ENCODE data around the gene EVA1C. TPM values are rescaled to one million over a fixed set of nuclear protein-coding genes. Genes with fewer than 3 reads are reported as not detected.
"Not testable (repeated sequence)": the region's sequence is repeated elsewhere in the genome, so short reads cannot be mapped to it uniquely, and the experiment has no call there.

EVA1C gene
- total RNA-seq, 1 donor from 2014 or later, result 1.2 TPM

GRCh38 chr21:32539378-32539777, 126.9 kb downstream of the EVA1C start:
- Histone ChIP-seq H3K4me3 (no peak overlapping the region), H3K27ac (no peak overlapping the region), H3K4me2 (no peak overlapping the region), H3K79me2 (ENCODE audit: low read depth) (no peaks in the 10 kb centered on the region), H3K27me3 (no peaks in the 10 kb centered on the region), H4K20me1 (ENCODE audit: low read depth) (no peaks in the 10 kb centered on the region), H2AFZ (replicated peaks) (no peak overlapping the region), H3K9ac (no peak overlapping the region), H3F3A (ENCODE audit: low read depth) (no peaks in the 10 kb centered on the region), H3K9me3 (ENCODE audit: low read depth) (no peaks in the 10 kb centered on the region), H3K4me1 (peaks cover 7% of the 10 kb centered on the region), H3K36me3 (no peaks in the 10 kb centered on the region)
- H3K27ac Mint-ChIP-seq, result no peak overlapping the region
- no peaks in the 10 kb centered on the region for H3K4me1 Mint-ChIP-seq
- H3K4me3 Mint-ChIP-seq, result no peak overlapping the region
- TF ChIP-seq CTCF (IDR thresholded peaks at IDR 0.05), result no peak
- no peak for TF ChIP-seq EZH2phosphoT487 (IDR thresholded peaks at IDR 0.05)
- no peak for TF ChIP-seq EZH2 (IDR thresholded peaks at IDR 0.05)
- H3K9me3 Mint-ChIP-seq, result no peaks in the 10 kb centered on the region
- peaks cover 3% of the 10 kb centered on the region for H3K27me3 Mint-ChIP-seq (ENCODE audit: insufficient read depth, low read depth)
- no peak for DNase-seq (ENCODE audit: low spot score)
- no peaks in the 10 kb centered on the region for H3K36me3 Mint-ChIP-seq

GRCh38 chr21:32543056-32543455, 130.6 kb downstream of the EVA1C start:
- H3K4me3 Mint-ChIP-seq; H3K27ac ChIP-seq; H3F3A ChIP-seq (ENCODE audit: low read depth); H3K4me1 ChIP-seq; H3K4me2 ChIP-seq; H4K20me1 ChIP-seq (ENCODE audit: low read depth); H3K36me3 Mint-ChIP-seq; H3K27me3 ChIP-seq; H3K79me2 ChIP-seq (ENCODE audit: low read depth); H3K9me3 Mint-ChIP-seq; DNase-seq (ENCODE audit: low spot score); H3K9me3 ChIP-seq (ENCODE audit: low read depth); H3K36me3 ChIP-seq; H3K4me3 ChIP-seq; H3K27ac Mint-ChIP-seq; H3K9ac ChIP-seq; H2AFZ ChIP-seq (replicated peaks); H3K27me3 Mint-ChIP-seq (ENCODE audit: insufficient read depth, low read depth); H3K4me1 Mint-ChIP-seq: not testable (repeated sequence)

GRCh38 chr21:32543975-32544374, 131.5 kb downstream of the EVA1C start:
- Histone ChIP-seq H3K79me2 (ENCODE audit: low read depth) (no peaks in the 10 kb centered on the region), H3K4me1 (no peaks in the 10 kb centered on the region), H3K9me3 (ENCODE audit: low read depth) (no peaks in the 10 kb centered on the region), H3K36me3 (no peaks in the 10 kb centered on the region), H3K4me2 (no peak overlapping the region), H3K9ac (no peak overlapping the region), H4K20me1 (ENCODE audit: low read depth) (no peaks in the 10 kb centered on the region), H2AFZ (replicated peaks) (no peak overlapping the region), H3K27me3 (no peaks in the 10 kb centered on the region), H3K27ac (no peak overlapping the region), H3F3A (ENCODE audit: low read depth) (no peaks in the 10 kb centered on the region), H3K4me3 (no peak overlapping the region)
- H3K4me3 Mint-ChIP-seq, result no peak overlapping the region
- H3K36me3 Mint-ChIP-seq, result no peaks in the 10 kb centered on the region
- H3K9me3 Mint-ChIP-seq, result no peaks in the 10 kb centered on the region
- no peak overlapping the region for H3K27ac Mint-ChIP-seq
- peaks cover 2% of the 10 kb centered on the region for H3K4me1 Mint-ChIP-seq
- peaks cover 2% of the 10 kb centered on the region for H3K27me3 Mint-ChIP-seq (ENCODE audit: insufficient read depth, low read depth)
- TF ChIP-seq CTCF (IDR thresholded peaks at IDR 0.05) (no peak), EZH2 (IDR thresholded peaks at IDR 0.05) (no peak), EZH2phosphoT487 (IDR thresholded peaks at IDR 0.05) (no peak)
- DNase-seq (ENCODE audit: low spot score), result no peak

- TF ChIP-seq CTCF (IDR thresholded peaks at IDR 0.05) (no peak), EZH2 (IDR thresholded peaks at IDR 0.05) (no peak)
- H3K9me3 Mint-ChIP-seq, result no peaks in the 10 kb centered on the region
- Histone ChIP-seq H3K4me2 (no peak overlapping the region), H3K4me1 (no peaks in the 10 kb centered on the region), H3K79me2 (ENCODE audit: low read depth) (no peaks in the 10 kb centered on the region), H3K9ac (no peak overlapping the region), H4K20me1 (ENCODE audit: low read depth) (no peaks in the 10 kb centered on the region), H3K27me3 (no peaks in the 10 kb centered on the region), H3K36me3 (no peaks in the 10 kb centered on the region), H3K4me3 (no peak overlapping the region), H3K27ac (no peak overlapping the region), H3K9me3 (ENCODE audit: low read depth) (no peaks in the 10 kb centered on the region), H3F3A (ENCODE audit: low read depth) (no peaks in the 10 kb centered on the region), H2AFZ (replicated peaks) (no peak overlapping the region)
- no peak overlapping the region for H3K4me3 Mint-ChIP-seq
- H3K4me1 Mint-ChIP-seq, result peaks cover 2% of the 10 kb centered on the region
- peaks cover 2% of the 10 kb centered on the region for H3K27me3 Mint-ChIP-seq (ENCODE audit: insufficient read depth, low read depth)
- H3K36me3 Mint-ChIP-seq, result no peaks in the 10 kb centered on the region
- no peak for DNase-seq (ENCODE audit: low spot score)
- H3K27ac Mint-ChIP-seq, result no peak overlapping the region
Measured at GRCh38 chr21:32544697-32545096, 132.2 kb downstream of the EVA1C start.

Data from neural progenitor cell (in vitro differentiated cells).